Progenitor cell of endocrine pancreas (in vitro differentiated cells): Measurements from ENCODE around the gene TMEM59L. TPM values are rescaled to one million over a fixed set of nuclear protein-coding genes. Genes with fewer than 3 reads are reported as not detected.

Experiments
- DNase-seq: peaks from one replicate; pipeline ENCODE4 v3.0.0; 2021; ENCODE audit warnings: low spot score; ENCODE audit not compliant: unreplicated experiment
- H3K27ac Mint-ChIP-seq: 2 replicates; pipeline ENCODE4 v1.8.0; 2021; ENCODE audit warnings: mild to moderate bottlenecking, moderate library complexity, mixed read lengths
- H3K27me3 Mint-ChIP-seq: 2 replicates; pipeline ENCODE4 v1.8.0; 2021; ENCODE audit warnings: mixed read lengths
- H3K36me3 Mint-ChIP-seq: 2 replicates; pipeline ENCODE4 v1.8.0; 2022; ENCODE audit warnings: mixed read lengths; ENCODE audit not compliant: insufficient read depth
- H3K4me1 Mint-ChIP-seq: 2 replicates; pipeline ENCODE4 v1.8.0; 2021; ENCODE audit warnings: low read depth, mixed read lengths
- H3K4me3 Mint-ChIP-seq: 2 replicates; pipeline ENCODE4 v1.8.0; 2021; ENCODE audit warnings: low read depth, mild to moderate bottlenecking, moderate library complexity, mixed read lengths
- H3K9me3 Mint-ChIP-seq: 2 replicates; pipeline ENCODE4 v1.8.0; 2021; ENCODE audit warnings: low read depth, mixed read lengths
- total RNA-seq: library from RNA; stranded (reverse); gene quantifications from 2 replicates; pipeline ENCODE4 v1.2.1, GENCODE V29; 2021
- TF ChIP-seq, protein P1 (sequence below): fragments of 200-600 bp; sonication (generic); IDR thresholded peaks from one replicate; pipeline ENCODE4 v1.5.0; 2021; ENCODE audit warnings: antibody characterized with exemption, mild to moderate bottlenecking; ENCODE audit not compliant: unreplicated experiment

Gene TMEM59L
- total RNA-seq, 1 donor from 2014 or later: 6.4 TPM

DNA sequence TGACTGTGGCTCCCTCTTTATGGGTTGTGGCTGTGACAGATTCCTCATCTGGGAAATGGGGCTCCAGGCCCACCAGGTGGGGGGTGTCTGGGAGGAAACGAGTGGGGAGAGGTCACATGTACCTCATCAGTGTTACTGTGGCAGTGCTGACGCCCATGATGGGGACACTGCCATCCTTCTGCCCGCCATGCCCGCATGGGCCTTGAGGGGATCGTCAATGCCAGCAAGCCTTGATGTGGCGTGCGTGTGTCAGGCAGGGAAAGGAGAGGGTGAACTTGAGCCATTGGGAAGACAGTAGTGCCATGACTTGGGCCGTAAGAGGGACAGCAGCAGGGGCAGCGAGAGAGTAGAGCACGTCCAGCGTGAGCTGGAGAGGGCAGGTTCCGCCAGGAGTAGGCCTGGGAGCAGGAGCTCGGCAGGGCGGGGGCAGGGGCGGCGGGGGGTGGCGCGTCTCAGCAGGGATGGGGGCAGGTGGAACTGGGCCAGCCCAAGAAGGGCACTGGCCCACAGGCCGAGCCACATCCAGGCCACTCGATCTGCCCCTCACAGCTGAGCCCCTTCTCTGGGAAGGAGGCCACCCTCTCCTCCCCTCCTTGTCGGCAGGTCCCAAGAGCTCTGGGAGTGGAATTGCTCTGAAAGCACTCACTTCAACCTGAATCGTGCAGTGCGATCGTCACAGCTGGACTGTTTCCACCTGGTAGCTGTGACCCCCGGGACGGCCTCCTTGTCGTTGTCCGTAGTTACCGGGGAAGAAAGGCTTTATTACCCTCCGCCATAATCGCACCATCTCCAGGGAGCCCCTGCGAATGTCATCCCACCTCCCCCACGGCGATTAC, 34.1 kb downstream of the TMEM59L start:
- peak overlapping the region; percentile 10 for H3K27ac Mint-ChIP-seq
- DNase-seq: no peak

DNA sequence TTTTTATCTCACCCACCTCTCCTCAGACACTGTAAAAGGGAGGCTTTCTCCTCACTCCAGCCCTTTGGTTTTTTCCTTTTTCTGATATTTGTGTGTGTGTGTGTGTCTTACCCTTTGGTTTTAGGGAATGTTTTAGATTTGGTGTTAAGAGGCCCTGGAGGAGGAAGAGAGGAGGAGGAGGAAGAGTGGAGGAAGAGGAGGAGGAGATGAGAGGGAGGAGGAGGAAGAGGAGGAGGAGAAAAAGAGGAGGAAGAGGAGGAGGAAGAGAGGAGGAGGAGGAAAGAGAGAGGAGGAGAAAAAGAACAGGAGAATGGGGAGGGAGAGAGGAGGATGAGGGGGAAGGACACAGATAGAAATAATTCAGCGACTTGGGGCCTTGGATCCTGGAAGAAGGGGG, 34.7 kb downstream of the TMEM59L start:
- H3K27ac Mint-ChIP-seq: peak overlapping the region; percentile 10
- no peaks in the 10 kb centered on the region for H3K9me3 Mint-ChIP-seq
- H3K4me3 Mint-ChIP-seq: no peak overlapping the region
- TF ChIP-seq, protein P1, sequence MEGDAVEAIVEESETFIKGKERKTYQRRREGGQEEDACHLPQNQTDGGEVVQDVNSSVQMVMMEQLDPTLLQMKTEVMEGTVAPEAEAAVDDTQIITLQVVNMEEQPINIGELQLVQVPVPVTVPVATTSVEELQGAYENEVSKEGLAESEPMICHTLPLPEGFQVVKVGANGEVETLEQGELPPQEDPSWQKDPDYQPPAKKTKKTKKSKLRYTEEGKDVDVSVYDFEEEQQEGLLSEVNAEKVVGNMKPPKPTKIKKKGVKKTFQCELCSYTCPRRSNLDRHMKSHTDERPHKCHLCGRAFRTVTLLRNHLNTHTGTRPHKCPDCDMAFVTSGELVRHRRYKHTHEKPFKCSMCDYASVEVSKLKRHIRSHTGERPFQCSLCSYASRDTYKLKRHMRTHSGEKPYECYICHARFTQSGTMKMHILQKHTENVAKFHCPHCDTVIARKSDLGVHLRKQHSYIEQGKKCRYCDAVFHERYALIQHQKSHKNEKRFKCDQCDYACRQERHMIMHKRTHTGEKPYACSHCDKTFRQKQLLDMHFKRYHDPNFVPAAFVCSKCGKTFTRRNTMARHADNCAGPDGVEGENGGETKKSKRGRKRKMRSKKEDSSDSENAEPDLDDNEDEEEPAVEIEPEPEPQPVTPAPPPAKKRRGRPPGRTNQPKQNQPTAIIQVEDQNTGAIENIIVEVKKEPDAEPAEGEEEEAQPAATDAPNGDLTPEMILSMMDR: no peak
- peaks cover 17% of the 10 kb centered on the region for H3K4me1 Mint-ChIP-seq
- peaks cover 2% of the 10 kb centered on the region for H3K36me3 Mint-ChIP-seq
- peaks cover 7% of the 10 kb centered on the region for H3K27me3 Mint-ChIP-seq
- no peak for DNase-seq

More for the DNA sequence above, 34.1 kb downstream of the TMEM59L start:
- Mint-ChIP-seq H3K4me3 (no peak overlapping the region), H3K27me3 (peaks cover 7% of the 10 kb centered on the region), H3K4me1 (peaks cover 17% of the 10 kb centered on the region), H3K36me3 (peaks cover 2% of the 10 kb centered on the region), H3K9me3 (no peaks in the 10 kb centered on the region)
- TF ChIP-seq, protein P1: no peak

DNA sequence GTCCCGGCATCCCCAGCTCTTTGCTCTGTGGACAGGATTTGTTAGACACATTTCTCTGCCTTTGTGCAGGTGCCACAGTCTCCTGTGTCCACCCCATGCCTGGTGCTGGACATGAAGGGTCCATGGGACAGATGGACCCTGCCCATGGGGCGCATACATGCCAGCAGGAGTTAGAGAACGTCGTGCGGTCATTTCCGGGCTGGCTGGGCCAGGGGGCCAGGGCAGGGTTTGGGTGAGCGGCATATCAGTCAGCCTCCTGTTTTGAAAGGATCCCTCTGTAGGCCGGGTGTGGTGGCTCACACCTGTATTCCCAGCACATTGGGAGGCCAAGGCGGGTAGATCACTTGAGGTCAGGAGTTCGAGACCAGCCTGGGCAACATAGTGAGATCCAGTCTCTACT, 35.1 kb downstream of the TMEM59L start:
- TF ChIP-seq, protein P1: no peak
- no peak overlapping the region for H3K27ac Mint-ChIP-seq
- peaks cover 7% of the 10 kb centered on the region for H3K27me3 Mint-ChIP-seq
- no peak overlapping the region for H3K4me3 Mint-ChIP-seq
- H3K9me3 Mint-ChIP-seq: no peaks in the 10 kb centered on the region
- no peak for DNase-seq
- peaks cover 2% of the 10 kb centered on the region for H3K36me3 Mint-ChIP-seq
- H3K4me1 Mint-ChIP-seq: peaks cover 17% of the 10 kb centered on the region

DNA sequence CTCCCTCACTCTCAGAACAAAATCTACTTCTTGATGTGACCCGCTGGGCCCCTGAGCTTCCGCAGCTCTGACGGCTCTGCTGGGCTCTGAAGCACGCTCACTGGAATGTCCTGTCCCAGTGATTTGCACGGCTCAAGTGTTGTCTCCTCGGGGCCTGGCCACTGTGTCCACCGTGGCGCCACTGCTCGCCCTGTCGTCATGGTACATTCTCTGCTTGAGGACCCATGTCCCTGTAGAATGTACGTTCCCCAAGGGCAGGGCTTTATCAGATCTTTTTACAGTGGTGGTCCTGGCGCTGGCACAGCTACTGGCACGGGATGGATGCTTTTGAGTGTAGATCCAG, 36.3 kb downstream of the TMEM59L start:
- Mint-ChIP-seq H3K4me3 (no peak overlapping the region), H3K27me3 (peaks cover 7% of the 10 kb centered on the region), H3K9me3 (no peaks in the 10 kb centered on the region), H3K4me1 (peaks cover 17% of the 10 kb centered on the region), H3K27ac (peak overlapping the region; percentile 82), H3K36me3 (peaks cover under 1% of the 10 kb centered on the region)
- TF ChIP-seq, protein P1: no peak
- DNase-seq: no peak

DNA sequence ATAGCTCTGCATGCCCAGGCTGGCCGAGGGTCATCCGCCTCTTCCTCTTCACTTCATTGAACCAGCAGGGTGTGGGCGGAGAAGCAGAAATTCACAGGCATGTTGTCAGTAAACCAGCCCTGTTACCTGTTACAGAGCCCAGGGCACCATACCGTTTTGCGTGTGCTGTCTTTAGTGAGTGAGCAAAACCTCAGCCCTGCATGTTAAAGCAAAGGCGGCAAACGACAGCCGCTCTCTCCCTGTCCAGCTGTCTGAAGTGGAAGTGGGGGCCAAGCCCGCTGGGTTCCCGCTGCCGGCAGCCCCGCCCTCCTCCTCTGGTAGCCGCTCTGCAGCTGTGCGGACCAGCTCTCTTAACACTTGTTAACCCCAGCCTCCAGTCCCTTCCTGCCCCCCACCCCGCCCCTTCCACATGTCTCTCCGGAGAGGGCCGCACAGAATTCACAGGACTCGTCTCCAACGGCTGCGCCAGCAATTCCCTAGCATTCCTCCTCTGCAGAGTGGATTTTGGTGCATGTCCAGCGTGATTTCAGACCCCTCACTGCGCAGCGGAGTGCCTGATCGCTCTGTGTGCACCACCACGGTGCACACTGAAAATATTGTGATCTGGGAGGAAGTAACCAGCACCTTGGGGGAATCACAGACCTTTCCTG, 36.8 kb downstream of the TMEM59L start:
- H3K27me3 Mint-ChIP-seq: peaks cover 7% of the 10 kb centered on the region
- no peak overlapping the region for H3K4me3 Mint-ChIP-seq
- H3K9me3 Mint-ChIP-seq: no peaks in the 10 kb centered on the region
- H3K27ac Mint-ChIP-seq: peak overlapping the region; percentile 60
- H3K36me3 Mint-ChIP-seq: no peaks in the 10 kb centered on the region
- TF ChIP-seq, protein P1: no peak
- no peak for DNase-seq
- peaks cover 17% of the 10 kb centered on the region for H3K4me1 Mint-ChIP-seq
